GM19099 (cell line): ENCODE data around the gene GYG2.

Experiments used
- POLR2A ChIP-seq: IDR thresholded peaks from 3 replicates; pipeline ENCODE4 v1.6.1; 2011; ENCODE audit warnings: low read depth; ENCODE audit not compliant: insufficient read length; ENCODE audit errors: extremely low read depth

Gene GYG2

DNA sequence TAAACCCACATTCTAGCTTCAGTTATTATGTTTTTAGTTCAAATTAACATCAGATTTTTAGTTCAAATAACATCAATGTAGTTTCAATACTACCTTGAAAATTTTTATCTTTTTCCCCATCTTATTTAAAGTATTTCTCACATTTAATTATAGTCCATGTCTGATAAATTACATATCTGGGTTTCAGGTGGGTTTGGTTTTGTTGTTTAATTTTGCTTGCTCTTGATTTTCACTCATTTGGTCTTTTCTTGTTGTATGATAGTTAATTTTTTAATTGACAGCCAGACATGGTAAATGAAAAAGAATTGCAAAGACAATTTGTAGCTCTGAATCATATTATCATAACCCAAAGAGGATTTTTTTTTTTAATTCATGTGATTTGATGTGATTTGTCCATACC, 41.9 kb downstream of the GYG2 start:
- TF ChIP-seq POLR2A: no peak

DNA sequence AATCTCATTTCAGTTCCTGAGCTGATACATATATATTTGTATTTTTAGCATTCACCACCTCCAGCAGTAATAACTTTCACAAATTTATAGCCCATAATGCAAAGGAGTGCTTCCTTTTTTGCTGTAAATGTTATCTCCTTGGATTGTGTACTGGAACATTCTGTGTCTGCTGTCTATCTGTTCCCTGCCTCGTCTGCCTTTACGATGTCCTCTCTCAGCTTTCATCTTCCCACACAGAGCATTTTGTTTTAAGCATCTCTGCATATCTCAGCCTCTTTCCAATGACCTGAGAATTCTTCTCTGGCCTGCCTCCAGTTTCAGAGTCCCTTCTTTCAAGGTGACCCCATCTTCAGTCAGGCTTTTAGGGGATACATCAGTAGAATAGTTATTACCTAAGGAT, 43.1 kb downstream of the GYG2 start:
- no peak for TF ChIP-seq POLR2A

DNA sequence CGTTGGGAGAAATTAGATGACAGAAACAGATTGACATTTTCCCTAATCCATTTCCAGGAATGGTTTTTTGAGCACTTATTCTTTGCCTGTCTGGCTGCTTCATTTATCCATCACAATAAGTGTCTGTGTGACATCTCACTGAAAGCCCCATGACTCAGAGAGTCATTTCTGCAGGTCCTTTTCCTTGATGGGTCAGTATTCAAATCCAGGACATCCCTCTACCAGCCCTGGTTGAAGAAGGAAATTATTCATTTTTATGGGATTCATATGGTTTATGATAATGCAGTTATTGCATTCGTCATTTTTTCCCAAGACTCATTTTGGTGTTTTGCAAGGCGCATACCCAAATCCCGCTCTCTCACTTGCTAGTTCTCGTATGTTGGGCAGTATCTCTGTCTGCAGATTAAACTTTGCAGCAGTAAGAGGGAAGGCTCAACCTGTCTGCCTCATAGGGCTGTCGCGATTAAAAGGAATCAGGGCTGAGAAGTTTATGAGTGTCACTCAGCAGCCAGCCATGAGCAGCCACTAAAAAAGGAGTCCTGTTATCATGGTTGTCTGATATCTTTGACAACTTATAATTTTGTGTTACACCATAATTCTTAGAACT, 44.0 kb downstream of the GYG2 start:
- TF ChIP-seq POLR2A: no peak

GRCh38 chrX:2874222-2875135, 45.7 kb downstream of the GYG2 start:
- TF ChIP-seq POLR2A: no peak

DNA sequence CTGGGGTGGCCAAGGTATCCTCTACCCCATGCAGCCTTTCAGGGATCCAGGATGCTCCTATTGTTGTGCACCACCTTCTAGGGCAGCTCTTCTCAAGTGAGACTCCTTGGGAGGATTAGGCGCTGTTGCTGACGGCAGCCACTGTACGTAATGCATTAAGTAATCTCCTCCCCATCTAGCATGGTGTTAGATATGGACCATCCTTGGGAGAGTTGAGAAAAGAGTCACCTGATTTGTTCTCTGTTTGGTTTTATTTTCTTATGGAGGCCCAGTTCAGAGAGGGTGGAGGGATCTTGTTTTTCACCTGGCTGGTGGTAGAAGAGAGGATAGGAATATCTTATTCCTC, 46.4 kb downstream of the GYG2 start:
- TF ChIP-seq POLR2A: no peak

- no peak for TF ChIP-seq POLR2A
Observed at GRCh38 chrX:2875798-2876399, 47.2 kb downstream of the GYG2 start.

DNA sequence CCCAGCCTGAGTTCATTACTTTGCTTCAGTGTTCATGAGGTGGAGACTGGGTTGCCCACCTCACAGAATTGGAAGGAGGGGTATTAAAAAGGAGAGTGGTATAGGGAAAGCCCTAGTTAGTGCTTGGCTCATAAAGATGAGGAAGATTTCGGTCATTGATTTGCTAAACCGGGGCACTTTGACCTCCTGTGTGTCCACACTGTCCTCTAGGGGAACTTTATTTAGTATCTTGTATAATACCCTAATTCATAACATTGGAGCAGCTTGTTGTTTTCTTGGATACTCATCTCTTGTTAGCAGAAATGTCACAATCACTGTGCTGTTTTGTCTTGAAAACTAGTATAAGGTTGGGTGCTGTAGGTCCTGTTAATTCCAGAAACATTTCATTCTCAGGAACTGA, 49.8 kb downstream of the GYG2 start:
- TF ChIP-seq POLR2A: no peak

GRCh38 chrX:2879670-2880069, 50.9 kb downstream of the GYG2 start:
- no peak for TF ChIP-seq POLR2A

DNA sequence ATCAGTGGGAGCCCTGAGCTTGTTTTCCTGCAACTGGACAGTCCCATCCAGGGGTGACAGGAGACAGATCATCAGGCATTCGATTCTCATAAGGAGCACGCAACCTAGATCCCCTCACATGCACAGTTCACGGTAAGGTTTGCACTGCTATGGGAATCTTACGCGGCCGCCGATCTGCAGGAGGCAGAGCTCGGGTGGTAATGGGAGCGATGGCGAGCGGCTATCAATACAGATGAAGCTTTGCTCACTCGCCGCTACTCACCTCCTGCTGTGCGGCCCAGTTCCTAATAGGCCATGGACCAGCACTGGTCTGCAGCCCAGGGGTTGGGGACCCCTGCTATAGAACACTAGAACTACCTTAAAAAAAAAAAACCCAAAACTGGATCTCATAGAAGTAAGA, 55.0 kb downstream of the GYG2 start:
- TF ChIP-seq POLR2A: no peak

DNA sequence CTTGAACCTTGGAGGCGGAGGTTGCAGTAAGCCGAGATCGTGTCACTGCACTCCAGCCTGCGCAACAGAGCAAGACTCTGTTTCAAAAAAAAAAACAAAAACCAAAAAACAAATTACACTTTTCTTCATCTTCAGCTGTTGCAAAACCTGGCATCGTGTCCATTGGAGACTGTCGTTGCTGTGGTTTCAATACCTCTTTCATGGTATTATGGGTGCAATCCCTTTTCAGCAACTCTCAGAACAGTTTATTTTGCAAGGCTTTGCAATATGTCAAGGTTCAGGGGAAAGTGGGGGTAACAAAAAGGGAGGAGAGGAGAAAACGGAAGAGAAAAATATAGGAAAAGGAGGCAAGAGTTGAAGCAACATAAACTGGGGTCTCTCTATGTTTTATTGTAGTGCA, 59.6 kb downstream of the GYG2 start:
- TF ChIP-seq POLR2A: no peak

DNA sequence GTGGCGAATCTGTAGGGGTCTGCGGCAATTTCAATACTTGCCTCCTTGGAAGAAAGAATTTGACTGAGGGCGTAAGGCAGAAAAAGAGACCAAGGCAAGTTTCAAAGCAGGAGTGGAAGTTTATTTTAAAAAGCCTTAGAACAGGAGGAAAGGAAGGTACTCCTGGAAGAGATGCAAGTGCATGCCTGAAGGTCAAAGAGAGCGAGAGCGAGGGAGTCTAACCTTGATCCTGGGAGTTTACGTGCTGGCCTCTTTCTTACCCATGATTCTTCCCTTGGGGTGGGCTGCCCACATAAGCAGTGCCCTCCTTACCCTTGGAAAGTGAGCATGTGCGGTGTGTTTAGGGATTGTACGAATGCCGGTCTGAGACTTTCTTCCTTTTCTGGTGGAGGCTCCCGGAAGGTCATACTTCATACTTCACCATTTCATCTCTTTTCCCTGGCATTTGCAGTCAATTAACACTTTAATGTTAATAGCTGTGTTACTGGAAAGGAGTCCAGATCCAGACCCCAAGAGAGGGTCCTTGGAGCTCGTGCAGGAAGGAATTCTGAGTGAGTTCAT, 60.4 kb downstream of the GYG2 start:
- TF ChIP-seq POLR2A: no peak

GRCh38 chrX:2892816-2893215, 64.1 kb downstream of the GYG2 start:
- TF ChIP-seq POLR2A: no peak

DNA sequence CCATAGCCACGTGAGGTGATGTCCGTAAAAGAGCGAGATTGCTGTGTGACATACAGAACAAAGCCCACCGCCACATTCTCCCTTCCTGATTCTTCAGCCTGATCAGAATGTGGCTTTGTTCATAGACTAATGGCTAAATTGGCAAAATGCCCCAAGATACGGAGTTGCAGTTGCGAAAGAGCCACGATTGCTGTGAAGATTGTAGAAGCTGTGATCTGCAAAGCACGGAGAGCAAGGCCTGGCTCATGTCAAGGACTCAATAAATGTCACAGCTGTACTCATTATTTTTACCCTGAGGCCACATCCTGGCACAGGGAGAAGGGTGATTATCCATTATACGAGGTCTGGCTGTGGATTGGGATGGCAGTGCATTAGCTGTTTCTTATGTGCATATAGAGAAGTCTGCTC, 66.2 kb downstream of the GYG2 start:
- no peak for TF ChIP-seq POLR2A

- TF ChIP-seq POLR2A: no peak
Observed at GRCh38 chrX:2897311-2897689, 68.6 kb downstream of the GYG2 start.

GRCh38 chrX:2898846-2899512, 70.2 kb downstream of the GYG2 start:
- no peak for TF ChIP-seq POLR2A
